Activated CD8-positive, alpha-beta memory T cell treated with anti-CD3 and anti-CD28 coated beads, Interleukin-2, amount 10 ng/mL, durations not matched to agents 7 days and 5 days (primary cell): ENCODE measurements around the gene WWC1. TPM values are rescaled to one million over a fixed set of nuclear protein-coding genes. Genes with fewer than 3 reads are reported as not detected.

Experiments
- ATAC-seq: fragments of 150-1000 bp; cut with Tn5 transposase; one replicate; pipeline ENCODE4 v1.10.0; 2021; ENCODE audit warnings: moderate library complexity
- CTCF ChIA-PET: fragments of 350-600 bp; sonication (Branson Sonifier 250); formaldehyde crosslinking; loops from one replicate; lab custom pipeline; 2021; ENCODE audit warnings: antibody characterized with exemption; lab: Charles Lee
- DNase-seq: peaks from one replicate; pipeline ENCODE4 v3.0.0-alpha.2; 2020
- H3K27ac Mint-ChIP-seq: one replicate; pipeline ENCODE4 v1.8.0; 2021; ENCODE audit warnings: mild to moderate bottlenecking, mixed read lengths
- H3K27me3 Mint-ChIP-seq: one replicate; pipeline ENCODE4 v1.8.0; 2021; ENCODE audit warnings: mixed read lengths
- H3K36me3 Mint-ChIP-seq: one replicate; pipeline ENCODE4 v1.8.0; 2021; ENCODE audit warnings: mild to moderate bottlenecking, mixed read lengths
- H3K4me1 Mint-ChIP-seq: one replicate; pipeline ENCODE4 v1.8.0; 2021; ENCODE audit warnings: mixed read lengths
- H3K4me3 Mint-ChIP-seq: one replicate; pipeline ENCODE4 v1.8.0; 2021; ENCODE audit warnings: mild to moderate bottlenecking, moderate library complexity, mixed read lengths
- H3K9me3 Mint-ChIP-seq: one replicate; pipeline ENCODE4 v1.8.0; 2022; ENCODE audit warnings: low read depth, mixed read lengths
- total RNA-seq, 2 experiments: library from RNA; stranded (reverse); gene quantifications; one replicate each; pipeline ENCODE4 v1.2.3, GENCODE V29; 2021

Gene WWC1
- total RNA-seq, 2 experiments from 2014 or later: 0.30 TPM; not detected in 1

DNA sequence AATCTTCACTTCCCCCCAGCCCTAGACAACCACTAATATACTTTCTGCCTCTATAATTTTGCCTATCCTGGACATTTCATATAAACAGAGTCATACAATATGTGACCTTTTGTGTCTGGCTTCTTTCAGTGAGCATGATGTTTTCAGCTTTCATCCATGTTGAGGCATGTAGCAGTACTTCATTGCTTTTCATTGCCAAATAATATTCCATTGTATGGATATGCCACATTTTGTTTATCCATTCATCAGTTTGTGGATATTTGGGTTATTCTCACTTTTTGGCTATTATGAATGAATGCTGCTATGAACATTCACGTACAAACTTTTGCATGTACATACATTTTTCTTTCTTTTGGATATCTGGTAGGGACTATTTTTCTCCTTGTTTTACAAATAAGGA lies 49.0 kb downstream of the WWC1 start:
- no peaks in the 10 kb centered on the region for H3K36me3 Mint-ChIP-seq
- H3K27me3 Mint-ChIP-seq: no peaks in the 10 kb centered on the region
- DNase-seq (no peak), ATAC-seq (no peak)
- no peaks in the 10 kb centered on the region for H3K9me3 Mint-ChIP-seq
- CTCF ChIA-PET: no interaction called here
- H3K4me1 Mint-ChIP-seq: no peaks in the 10 kb centered on the region
- no peak overlapping the region for H3K4me3 Mint-ChIP-seq
- no peak overlapping the region for H3K27ac Mint-ChIP-seq

- no peak for DNase-seq
- no peak overlapping the region for H3K27ac Mint-ChIP-seq
- ATAC-seq: no peak
- no peaks in the 10 kb centered on the region for H3K9me3 Mint-ChIP-seq
- H3K4me1 Mint-ChIP-seq: no peaks in the 10 kb centered on the region
- H3K27me3 Mint-ChIP-seq: no peaks in the 10 kb centered on the region
- CTCF ChIA-PET: no interaction called here
- no peak overlapping the region for H3K4me3 Mint-ChIP-seq
- H3K36me3 Mint-ChIP-seq: no peaks in the 10 kb centered on the region
Measured at GRCh38 chr5:168341178-168341577, 49.7 kb downstream of the WWC1 start.

DNA sequence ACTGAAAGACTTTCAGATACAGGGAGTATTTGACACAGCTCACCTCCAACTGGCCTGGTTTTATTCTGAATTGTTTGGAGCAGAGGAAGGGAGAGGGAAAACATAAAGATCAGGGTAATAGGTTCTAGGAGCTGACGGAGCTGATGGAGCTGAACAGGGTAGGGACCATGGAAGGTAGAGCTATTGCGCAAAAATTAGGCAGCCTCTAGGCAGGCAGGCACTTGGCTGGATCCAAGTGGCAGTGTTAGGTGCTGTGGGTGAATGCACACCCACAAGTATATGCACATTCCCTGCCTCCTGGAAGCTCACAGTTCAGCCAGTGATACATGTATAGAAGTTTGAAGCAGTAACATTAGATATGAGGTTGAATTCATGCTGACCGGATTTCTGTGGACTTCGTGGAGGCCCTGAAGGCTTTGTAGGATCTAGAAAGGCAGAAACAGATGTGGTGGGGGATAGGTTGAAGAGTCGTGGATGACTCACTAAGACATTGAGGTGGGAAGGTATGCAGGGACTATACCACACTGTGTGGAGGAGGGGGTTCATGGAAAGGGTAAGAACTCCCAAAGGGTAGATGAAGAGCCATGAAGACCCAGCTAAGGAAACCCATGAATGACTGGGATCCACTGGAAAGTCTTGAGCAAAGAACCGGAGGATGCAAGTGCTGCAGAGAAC lies 50.8 kb downstream of the WWC1 start:
- DNase-seq (no peak), ATAC-seq (no peak)
- Mint-ChIP-seq H3K4me3 (no peak overlapping the region), H3K27me3 (peaks cover 1% of the 10 kb centered on the region), H3K27ac (no peak overlapping the region), H3K9me3 (no peaks in the 10 kb centered on the region), H3K36me3 (no peaks in the 10 kb centered on the region), H3K4me1 (no peaks in the 10 kb centered on the region)
- CTCF ChIA-PET: no interaction called here

DNA sequence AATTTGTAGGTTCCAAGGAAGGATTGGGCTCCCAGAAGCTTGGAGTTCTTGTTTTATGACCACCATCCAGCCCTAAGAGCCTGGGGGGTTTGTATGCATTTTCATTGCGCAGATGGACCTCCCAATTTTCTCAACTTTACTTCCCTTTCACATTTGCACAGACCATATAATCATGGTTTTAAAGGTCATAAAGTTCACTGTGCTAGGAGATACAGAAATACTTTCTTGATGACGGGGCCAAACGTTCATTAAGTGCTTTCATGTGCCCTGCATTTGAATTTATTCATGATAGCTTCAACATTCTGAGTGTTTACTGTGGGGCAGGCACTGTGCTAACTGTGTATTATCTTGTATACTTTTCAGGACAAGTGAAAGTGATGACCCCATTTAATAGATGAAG lies 51.5 kb downstream of the WWC1 start:
- DNase-seq: no peak
- H3K27me3 Mint-ChIP-seq: peaks cover 3% of the 10 kb centered on the region
- no peaks in the 10 kb centered on the region for H3K36me3 Mint-ChIP-seq
- CTCF ChIA-PET: no interaction called here
- no peaks in the 10 kb centered on the region for H3K4me1 Mint-ChIP-seq
- no peaks in the 10 kb centered on the region for H3K9me3 Mint-ChIP-seq
- H3K4me3 Mint-ChIP-seq: no peak overlapping the region
- no peak for ATAC-seq
- no peak overlapping the region for H3K27ac Mint-ChIP-seq

DNA sequence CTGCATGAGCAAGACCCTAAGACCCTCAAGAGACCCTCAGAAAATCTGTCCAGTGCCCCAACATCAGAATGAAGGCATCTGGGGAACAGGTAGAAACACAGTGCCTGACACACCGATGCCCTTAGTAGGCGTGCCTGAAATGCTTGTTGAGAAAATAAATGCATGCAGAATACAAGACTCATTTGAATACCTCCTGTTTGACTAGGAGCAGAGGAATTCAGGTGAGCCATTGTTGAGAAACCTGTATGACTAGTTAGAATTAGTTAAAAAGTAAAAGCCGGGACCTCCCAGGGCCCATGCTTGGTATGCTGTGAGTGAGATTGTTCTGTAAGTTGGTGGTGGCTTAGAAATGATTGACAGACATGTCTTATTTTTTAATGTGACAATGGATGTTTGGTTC lies 55.0 kb downstream of the WWC1 start:
- CTCF ChIA-PET: no interaction called here
- Mint-ChIP-seq H3K9me3 (no peaks in the 10 kb centered on the region), H3K27ac (no peak overlapping the region), H3K4me1 (no peaks in the 10 kb centered on the region), H3K4me3 (no peak overlapping the region), H3K36me3 (no peaks in the 10 kb centered on the region), H3K27me3 (peaks cover 3% of the 10 kb centered on the region)
- DNase-seq (no peak), ATAC-seq (no peak)

- ATAC-seq (no peak), DNase-seq (no peak)
- CTCF ChIA-PET: no interaction called here
- H3K4me1 Mint-ChIP-seq: no peaks in the 10 kb centered on the region
- H3K36me3 Mint-ChIP-seq: no peaks in the 10 kb centered on the region
- no peaks in the 10 kb centered on the region for H3K9me3 Mint-ChIP-seq
- H3K27me3 Mint-ChIP-seq: peaks cover 3% of the 10 kb centered on the region
- H3K4me3 Mint-ChIP-seq: no peak overlapping the region
- no peak overlapping the region for H3K27ac Mint-ChIP-seq
Measured at GRCh38 chr5:168347368-168348083, 56.1 kb downstream of the WWC1 start.

- Mint-ChIP-seq H3K27me3 (peaks cover 3% of the 10 kb centered on the region), H3K27ac (no peak overlapping the region), H3K4me3 (no peak overlapping the region), H3K4me1 (no peaks in the 10 kb centered on the region), H3K36me3 (no peaks in the 10 kb centered on the region), H3K9me3 (no peaks in the 10 kb centered on the region)
- no peak for DNase-seq
- no peak for ATAC-seq
- CTCF ChIA-PET: no interaction called here
Measured at GRCh38 chr5:168348084-168348414, 56.6 kb downstream of the WWC1 start.

DNA sequence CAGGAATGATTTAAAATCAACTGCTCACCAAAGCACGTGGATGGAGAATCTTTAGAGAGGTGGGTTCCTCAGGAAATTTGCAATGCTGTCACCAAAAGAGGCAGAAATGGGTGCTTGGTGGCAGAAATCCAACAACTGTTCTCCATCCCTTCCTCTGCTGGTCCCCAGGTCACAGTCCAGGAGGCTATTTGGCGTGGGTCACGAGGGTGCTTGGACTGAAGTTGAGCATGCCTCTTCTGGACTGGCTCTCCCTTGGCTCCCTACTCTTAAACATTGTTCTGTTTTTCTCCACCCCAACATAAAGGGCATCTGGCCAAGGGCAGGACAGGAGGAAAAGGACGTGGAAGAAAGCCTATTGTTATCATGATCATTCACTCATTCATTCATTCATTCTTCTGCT lies 58.9 kb downstream of the WWC1 start:
- H3K36me3 Mint-ChIP-seq: no peaks in the 10 kb centered on the region
- no peaks in the 10 kb centered on the region for H3K4me1 Mint-ChIP-seq
- ATAC-seq (no peak), DNase-seq (no peak)
- no peak overlapping the region for H3K4me3 Mint-ChIP-seq
- H3K27me3 Mint-ChIP-seq: peaks cover 3% of the 10 kb centered on the region
- H3K9me3 Mint-ChIP-seq: no peaks in the 10 kb centered on the region
- H3K27ac Mint-ChIP-seq: no peak overlapping the region
- CTCF ChIA-PET: no interaction called here

- CTCF ChIA-PET: no interaction called here
- H3K4me3 Mint-ChIP-seq: no peak overlapping the region
- H3K4me1 Mint-ChIP-seq: no peaks in the 10 kb centered on the region
- no peaks in the 10 kb centered on the region for H3K9me3 Mint-ChIP-seq
- H3K27ac Mint-ChIP-seq: no peak overlapping the region
- no peak for ATAC-seq
- H3K27me3 Mint-ChIP-seq: peaks cover 2% of the 10 kb centered on the region
- no peak for DNase-seq
- H3K36me3 Mint-ChIP-seq: no peaks in the 10 kb centered on the region
Measured at GRCh38 chr5:168353216-168353957, 61.9 kb downstream of the WWC1 start.

DNA sequence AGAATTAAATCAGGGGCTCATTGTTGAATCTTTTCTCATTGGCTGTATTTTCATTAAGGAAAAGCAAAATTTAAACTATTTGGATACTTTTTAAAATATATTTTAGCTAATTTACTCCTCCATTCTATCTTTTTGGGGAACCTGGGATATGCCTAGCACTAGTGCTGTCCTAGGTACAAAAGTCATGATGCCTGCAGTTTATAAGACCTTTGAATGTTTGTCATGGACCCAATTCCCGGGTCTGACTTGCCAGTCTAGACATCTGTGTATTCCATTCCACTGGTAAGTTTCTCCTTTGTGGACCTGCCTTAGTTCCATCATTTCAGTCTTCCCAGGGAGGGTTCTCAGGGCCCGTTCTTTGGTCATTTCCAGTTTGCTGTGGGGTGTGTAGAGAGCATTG lies 63.0 kb downstream of the WWC1 start:
- no peaks in the 10 kb centered on the region for H3K4me1 Mint-ChIP-seq
- H3K36me3 Mint-ChIP-seq: no peaks in the 10 kb centered on the region
- no peaks in the 10 kb centered on the region for H3K9me3 Mint-ChIP-seq
- H3K4me3 Mint-ChIP-seq: no peak overlapping the region
- DNase-seq (no peak), ATAC-seq (no peak)
- CTCF ChIA-PET: interaction anchor here (0.5 kb wide), 1 partner anchor 135 kb away, joined by 3 read pairs; no protein-coding TSS in a partner anchor
- H3K27ac Mint-ChIP-seq: no peak overlapping the region
- peaks cover 2% of the 10 kb centered on the region for H3K27me3 Mint-ChIP-seq

DNA sequence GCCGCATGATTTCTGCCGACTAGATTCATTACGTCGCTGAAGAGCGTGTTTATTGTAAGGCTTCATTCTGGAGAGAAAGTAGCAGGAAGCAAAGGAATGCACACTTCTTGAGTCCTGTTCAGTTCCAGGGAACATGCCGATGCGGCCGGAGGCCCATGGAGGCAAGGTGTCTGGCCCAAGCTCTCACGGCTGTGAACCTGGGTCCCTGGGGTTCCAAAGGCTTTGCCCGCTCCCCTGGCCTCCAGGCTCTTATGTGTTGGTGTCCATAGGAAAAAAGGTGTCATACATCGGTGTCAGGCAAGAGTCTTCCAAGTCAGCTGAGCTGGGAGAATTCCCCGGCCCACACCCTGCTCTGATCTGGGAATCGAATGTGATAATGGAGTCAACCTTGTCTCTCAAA lies 64.7 kb downstream of the WWC1 start:
- Mint-ChIP-seq H3K36me3 (no peaks in the 10 kb centered on the region), H3K27ac (no peak overlapping the region), H3K4me3 (no peak overlapping the region), H3K27me3 (peaks cover 2% of the 10 kb centered on the region), H3K9me3 (no peaks in the 10 kb centered on the region), H3K4me1 (no peaks in the 10 kb centered on the region)
- CTCF ChIA-PET: no interaction called here
- no peak for DNase-seq
- ATAC-seq: no peak

GRCh38 chr5:168356592-168356991 lies 65.1 kb downstream of the WWC1 start:
- DNase-seq (no peak), ATAC-seq (no peak)
- Mint-ChIP-seq H3K27me3 (peaks cover 2% of the 10 kb centered on the region), H3K4me1 (no peaks in the 10 kb centered on the region), H3K27ac (no peak overlapping the region), H3K4me3 (no peak overlapping the region), H3K9me3 (no peaks in the 10 kb centered on the region), H3K36me3 (no peaks in the 10 kb centered on the region)
- CTCF ChIA-PET: no interaction called here

- Mint-ChIP-seq H3K9me3 (no peaks in the 10 kb centered on the region), H3K27me3 (peaks cover 2% of the 10 kb centered on the region), H3K36me3 (no peaks in the 10 kb centered on the region), H3K4me1 (no peaks in the 10 kb centered on the region), H3K4me3 (no peak overlapping the region), H3K27ac (no peak overlapping the region)
- no peak for DNase-seq
- no peak for ATAC-seq
- CTCF ChIA-PET: no interaction called here
Measured at GRCh38 chr5:168357876-168358275, 66.4 kb downstream of the WWC1 start.
